ENCODE measurements around the gene TOP2B.

Gene TOP2B

GRCh38 chr3:25566358-25566920, 98.3 kb downstream of the TOP2B start:
- Histone ChIP-seq H3K4me2 (ENCODE audit: low read length) (no peak overlapping the region), H3K79me2 (ENCODE audit: control insufficient read depth, low read length) (no peaks in the 10 kb centered on the region), H3K27ac (ENCODE audit: low read depth, low read length) (no peak overlapping the region), H3K36me3 (ENCODE audit: control insufficient read depth, low read length) (no peaks in the 10 kb centered on the region), H3K9me3 (ENCODE audit: control insufficient read depth, insufficient read depth, low read length) (no peaks in the 10 kb centered on the region), H3K27me3 (ENCODE audit: control insufficient read depth, low read length) (no peaks in the 10 kb centered on the region), H3K4me1 (ENCODE audit: control insufficient read depth, low read length) (no peaks in the 10 kb centered on the region), H4K20me1 (ENCODE audit: control insufficient read depth, insufficient read depth, low read depth, low read length) (no peaks in the 10 kb centered on the region), H3F3A (ENCODE audit: control insufficient read depth, insufficient read depth) (no peaks in the 10 kb centered on the region), H3K4me3 (ENCODE audit: low read length) (no peak overlapping the region), H3K9me2 (replicated peaks; ENCODE audit: control insufficient read depth, low read length) (no peaks in the 10 kb centered on the region)
- no peak for TF ChIP-seq EZH2phosphoT487 (IDR thresholded peaks at IDR 0.05; ENCODE audit: borderline replicate concordance, low read length)
- TF ChIP-seq, protein P1, sequence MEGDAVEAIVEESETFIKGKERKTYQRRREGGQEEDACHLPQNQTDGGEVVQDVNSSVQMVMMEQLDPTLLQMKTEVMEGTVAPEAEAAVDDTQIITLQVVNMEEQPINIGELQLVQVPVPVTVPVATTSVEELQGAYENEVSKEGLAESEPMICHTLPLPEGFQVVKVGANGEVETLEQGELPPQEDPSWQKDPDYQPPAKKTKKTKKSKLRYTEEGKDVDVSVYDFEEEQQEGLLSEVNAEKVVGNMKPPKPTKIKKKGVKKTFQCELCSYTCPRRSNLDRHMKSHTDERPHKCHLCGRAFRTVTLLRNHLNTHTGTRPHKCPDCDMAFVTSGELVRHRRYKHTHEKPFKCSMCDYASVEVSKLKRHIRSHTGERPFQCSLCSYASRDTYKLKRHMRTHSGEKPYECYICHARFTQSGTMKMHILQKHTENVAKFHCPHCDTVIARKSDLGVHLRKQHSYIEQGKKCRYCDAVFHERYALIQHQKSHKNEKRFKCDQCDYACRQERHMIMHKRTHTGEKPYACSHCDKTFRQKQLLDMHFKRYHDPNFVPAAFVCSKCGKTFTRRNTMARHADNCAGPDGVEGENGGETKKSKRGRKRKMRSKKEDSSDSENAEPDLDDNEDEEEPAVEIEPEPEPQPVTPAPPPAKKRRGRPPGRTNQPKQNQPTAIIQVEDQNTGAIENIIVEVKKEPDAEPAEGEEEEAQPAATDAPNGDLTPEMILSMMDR (IDR thresholded peaks at IDR 0.05; ENCODE audit: low read depth, low read length, poor library complexity, severe bottlenecking): no peak

- Histone ChIP-seq H3K9me3 (ENCODE audit: control insufficient read depth, insufficient read depth, low read length) (no peaks in the 10 kb centered on the region), H3K27ac (ENCODE audit: low read depth, low read length) (no peak overlapping the region), H3K79me2 (ENCODE audit: control insufficient read depth, low read length) (no peaks in the 10 kb centered on the region), H3K4me1 (ENCODE audit: control insufficient read depth, low read length) (no peaks in the 10 kb centered on the region), H3K36me3 (ENCODE audit: control insufficient read depth, low read length) (no peaks in the 10 kb centered on the region), H3K9me2 (replicated peaks; ENCODE audit: control insufficient read depth, low read length) (no peaks in the 10 kb centered on the region), H3F3A (ENCODE audit: control insufficient read depth, insufficient read depth) (no peaks in the 10 kb centered on the region), H3K4me3 (ENCODE audit: low read length) (no peak overlapping the region), H3K27me3 (ENCODE audit: control insufficient read depth, low read length) (no peaks in the 10 kb centered on the region), H4K20me1 (ENCODE audit: control insufficient read depth, insufficient read depth, low read depth, low read length) (no peaks in the 10 kb centered on the region), H3K4me2 (ENCODE audit: low read length) (no peak overlapping the region)
- TF ChIP-seq EZH2phosphoT487 (IDR thresholded peaks at IDR 0.05; ENCODE audit: borderline replicate concordance, low read length): no peak
- TF ChIP-seq, protein P1 (IDR thresholded peaks at IDR 0.05; ENCODE audit: low read depth, low read length, poor library complexity, severe bottlenecking): no peak
These were observed 98.9 kb downstream of the TOP2B start for GRCh38 chr3:25565807-25566206.

- H3K9me3 ChIP-seq (ENCODE audit: control insufficient read depth, insufficient read depth, low read length): no peaks in the 10 kb centered on the region
- no peaks in the 10 kb centered on the region for H3K36me3 ChIP-seq (ENCODE audit: control insufficient read depth, low read length)
- H3K27ac ChIP-seq (ENCODE audit: low read depth, low read length): no peak overlapping the region
These were observed 100.6 kb downstream of the TOP2B start for GRCh38 chr3:25564075-25564474.

More at GRCh38 chr3:25564075-25564474, 100.6 kb downstream of the TOP2B start:
- Histone ChIP-seq H4K20me1 (ENCODE audit: control insufficient read depth, insufficient read depth, low read depth, low read length) (no peaks in the 10 kb centered on the region), H3K79me2 (ENCODE audit: control insufficient read depth, low read length) (no peaks in the 10 kb centered on the region), H3K27me3 (ENCODE audit: control insufficient read depth, low read length) (no peaks in the 10 kb centered on the region), H3K4me3 (ENCODE audit: low read length) (no peak overlapping the region), H3K9me2 (replicated peaks; ENCODE audit: control insufficient read depth, low read length) (no peaks in the 10 kb centered on the region), H3K4me2 (ENCODE audit: low read length) (no peak overlapping the region), H3F3A (ENCODE audit: control insufficient read depth, insufficient read depth) (no peaks in the 10 kb centered on the region), H3K4me1 (ENCODE audit: control insufficient read depth, low read length) (no peaks in the 10 kb centered on the region)
- TF ChIP-seq EZH2phosphoT487 (IDR thresholded peaks at IDR 0.05; ENCODE audit: borderline replicate concordance, low read length): no peak
- TF ChIP-seq, protein P1 (IDR thresholded peaks at IDR 0.05; ENCODE audit: low read depth, low read length, poor library complexity, severe bottlenecking): no peak

Measured in DOHH2 (cell line).